Stimulated activated effector memory CD8-positive, alpha-beta T cell treated with anti-CD3 and anti-CD28 coated beads, Interleukin-12 subunit alpha, Interleukin-12 subunit beta, amount 100 ng/mL, for 72 hours (primary cell): Measurements from ENCODE around the gene SPACA5B.
"Not testable (repeated sequence)": the region's sequence is repeated elsewhere in the genome, so short reads cannot be mapped to it uniquely, and the experiment has no call there.

Experiments
- ATAC-seq: fragments of 150-1000 bp; cut with Tn5 transposase; 2 replicates; pipeline ENCODE4 v1.10.0; 2021
- DNase-seq, 2 donors: peaks; one replicate each; pipeline ENCODE4 v3.0.0; 2021 to 2022; ENCODE audit warnings: low spot score in 2 of 2
- H3K27ac Mint-ChIP-seq: one replicate; pipeline ENCODE4 v1.8.0; 2022; ENCODE audit warnings: mild to moderate bottlenecking, mixed read lengths
- H3K36me3 Mint-ChIP-seq: one replicate; pipeline ENCODE4 v1.8.0; 2022; ENCODE audit warnings: mild to moderate bottlenecking, mixed read lengths
- H3K4me1 Mint-ChIP-seq: one replicate; pipeline ENCODE4 v1.8.0; 2022; ENCODE audit warnings: mixed read lengths
- H3K4me3 Mint-ChIP-seq: one replicate; pipeline ENCODE4 v1.8.0; 2022; ENCODE audit warnings: mild to moderate bottlenecking, mixed read lengths
- H3K9me3 Mint-ChIP-seq: one replicate; pipeline ENCODE4 v1.8.0; 2022; ENCODE audit warnings: mixed read lengths

The SPACA5B gene

GRCh38 chrX:48156014-48156413 lies 25.6 kb downstream of the SPACA5B start:
- H3K27ac Mint-ChIP-seq, result no peak overlapping the region
- H3K9me3 Mint-ChIP-seq, result no peaks in the 10 kb centered on the region
- no peaks in the 10 kb centered on the region for H3K36me3 Mint-ChIP-seq
- DNase-seq (no peak), ATAC-seq (no peak)
- no peaks in the 10 kb centered on the region for H3K4me1 Mint-ChIP-seq
- H3K4me3 Mint-ChIP-seq, result no peak overlapping the region

- H3K9me3 Mint-ChIP-seq, result no peaks in the 10 kb centered on the region
- H3K4me1 Mint-ChIP-seq, result no peaks in the 10 kb centered on the region
- H3K27ac Mint-ChIP-seq, result no peak overlapping the region
- ATAC-seq (no peak), DNase-seq (no peak)
- no peaks in the 10 kb centered on the region for H3K36me3 Mint-ChIP-seq
- no peak overlapping the region for H3K4me3 Mint-ChIP-seq
Observed at GRCh38 chrX:48165241-48165640, 34.8 kb downstream of the SPACA5B start.

- not testable (repeated sequence) for H3K27ac Mint-ChIP-seq, DNase-seq
Observed at GRCh38 chrX:48166322-48166721, 35.9 kb downstream of the SPACA5B start.

GRCh38 chrX:48179691-48180090 lies 49.3 kb downstream of the SPACA5B start:
- Mint-ChIP-seq H3K27ac (no peak overlapping the region), H3K4me3 (no peak overlapping the region), H3K9me3 (no peaks in the 10 kb centered on the region), H3K4me1 (no peaks in the 10 kb centered on the region), H3K36me3 (no peaks in the 10 kb centered on the region)
- ATAC-seq (no peak), DNase-seq (no peak)

More at GRCh38 chrX:48166322-48166721, 35.9 kb downstream of the SPACA5B start:
- H3K4me3 Mint-ChIP-seq, H3K9me3 Mint-ChIP-seq, H3K4me1 Mint-ChIP-seq, H3K36me3 Mint-ChIP-seq, ATAC-seq: not testable (repeated sequence)

- Mint-ChIP-seq H3K36me3 (no peaks in the 10 kb centered on the region), H3K27ac (no peak overlapping the region), H3K4me3 (no peak overlapping the region), H3K9me3 (no peaks in the 10 kb centered on the region), H3K4me1 (no peaks in the 10 kb centered on the region)
- ATAC-seq (no peak), DNase-seq (no peak)
Observed at GRCh38 chrX:48180811-48181210, 50.4 kb downstream of the SPACA5B start.

GRCh38 chrX:48181882-48182281 lies 51.5 kb downstream of the SPACA5B start:
- H3K36me3 Mint-ChIP-seq, H3K27ac Mint-ChIP-seq, ATAC-seq: not testable (repeated sequence)

More at GRCh38 chrX:48181882-48182281, 51.5 kb downstream of the SPACA5B start:
- H3K4me1 Mint-ChIP-seq, H3K9me3 Mint-ChIP-seq, H3K4me3 Mint-ChIP-seq, DNase-seq: not testable (repeated sequence)
